HCT116 (cell line): ENCODE results near the gene ALK. TPM values are rescaled to one million over a fixed set of nuclear protein-coding genes. Genes with fewer than 3 reads are reported as not detected.

Experiments used
- ATAC-seq: fragments of 200-7000 bp; cut with Tn5 transposase; 2 replicates; pipeline ENCODE4 v1.9.1; 2020; ENCODE audit warnings: mild to moderate bottlenecking, moderate library complexity
- BruUV-seq: library from RNA; stranded (reverse); fragments of 400-500 nt; replicated peaks from 2 replicates; lab custom pipeline; 2021; lab: Mats Ljungman, UMichigan
- CTCF ChIA-PET: fragments of 300-600 bp; sonication (Branson Sonifier 250); formaldehyde crosslinking; loops from one replicate; lab custom pipeline; 2021; ENCODE audit warnings: antibody characterized with exemption; lab: Charles Lee
- POLR2A ChIA-PET: fragments of 300-600, 350-600 bp; sonication (Branson Sonifier 250); formaldehyde crosslinking; loops from one replicate; lab custom pipeline; 2021; ENCODE audit warnings: antibody characterized with exemption; lab: Charles Lee
- RAD21 ChIA-PET, 2 experiments: fragments of 300-600 bp; sonication (Branson Sonifier 250); formaldehyde crosslinking; loops; one replicate each; lab custom pipeline; 2023; ENCODE audit warnings: low total read pairs in 2 of 2; ENCODE audit not compliant: uncharacterized antibody in 2 of 2, unreplicated experiment in 2 of 2, low non-redundant PET in 1 of 2; lab: Charles Lee
- DNase-seq: peaks from one replicate; pipeline ENCODE4 v3.0.0-alpha.2; 2010; ENCODE audit warnings: low read depth, low spot score
- H2AFZ ChIP-seq: fragments of 200-600 bp; shearing (Covaris generic), sonication (generic); 2 replicates; pipeline ENCODE4 v1.6.1; 2017; ENCODE audit warnings: low read depth, mixed run types, mixed read lengths, antibody characterized with exemption, low read length; ENCODE audit not compliant: poor library complexity, severe bottlenecking
- H3K27ac ChIP-seq: 2 replicates; pipeline ENCODE4 v1.5.1; 2012; ENCODE audit warnings: low read depth, low read length
- H3K27me3 ChIP-seq: fragments of 200-600 bp; sonication (generic); 2 replicates; pipeline ENCODE4 v1.6.1; 2016; ENCODE audit warnings: mixed run types, low read length, mixed read lengths; ENCODE audit not compliant: insufficient read depth
- H3K36me3 ChIP-seq, 2 experiments: fragments of 200-500 bp in 1 of 2; fragments of 200-600 bp in 1 of 2; sonication (Bioruptor generic) in 1 of 2; sonication (generic) in 1 of 2; 2 replicates each; pipeline versions ENCODE4 v1.5.1 to v1.6.1; 2014 to 2016; ENCODE audit warnings: low read length in 2 of 2, inconsistent platforms in 1 of 2, mixed read lengths in 1 of 2, mixed run types in 1 of 2; ENCODE audit not compliant: insufficient read depth in 2 of 2, control insufficient read depth in 1 of 2
- H3K4me1 ChIP-seq, 2 experiments: fragments of 200-600 bp in 1 of 2; sonication (generic) in 1 of 2; 2 replicates each; pipeline versions ENCODE4 v1.5.1 to v1.6.1; 2012 to 2017; ENCODE audit warnings: low read length in 2 of 2, inconsistent platforms in 1 of 2, mild to moderate bottlenecking in 1 of 2, mixed read lengths in 1 of 2, mixed run types in 1 of 2, moderate library complexity in 1 of 2; ENCODE audit not compliant: insufficient read depth in 2 of 2, control insufficient read depth in 1 of 2
- H3K4me2 ChIP-seq: fragments of 200-600 bp; sonication (generic); 2 replicates; pipeline ENCODE4 v1.6.1; 2017; ENCODE audit warnings: mixed run types, low read length, mixed read lengths
- H3K4me3 ChIP-seq, 2 experiments: fragments of 200-600 bp in 1 of 2; sonication (generic) in 1 of 2; replicated peaks in 1 of 2; 2 replicates each; pipeline ENCODE4 v1.5.1; 2011 to 2016; ENCODE audit warnings: low read length in 2 of 2, control low read depth in 1 of 2, low read depth in 1 of 2, mild to moderate bottlenecking in 1 of 2, mixed read lengths in 1 of 2, mixed run types in 1 of 2
- H3K79me2 ChIP-seq: fragments of 200-600 bp; sonication (generic); 2 replicates; pipeline ENCODE4 v1.6.1; 2017; ENCODE audit warnings: mild to moderate bottlenecking, mixed run types, low read length, moderate library complexity, mixed read lengths; ENCODE audit not compliant: insufficient read depth
- H3K9ac ChIP-seq: fragments of 200-600 bp; sonication (generic); 2 replicates; pipeline ENCODE4 v1.6.1; 2016; ENCODE audit warnings: low read length, mixed read lengths
- H3K9me2 ChIP-seq: fragments of 200-600 bp; sonication (generic), shearing (Covaris generic); 2 replicates; pipeline ENCODE4 v1.6.1; 2017; ENCODE audit warnings: mixed run types, mild to moderate bottlenecking, moderate library complexity; ENCODE audit not compliant: insufficient read depth
- H3K9me3 ChIP-seq, 2 experiments: fragments of 200-500 bp in 1 of 2; fragments of 200-600 bp in 1 of 2; sonication (Bioruptor generic) in 1 of 2; sonication (generic) in 1 of 2; 2 replicates each; pipeline ENCODE4 v1.6.1; 2014 to 2017; ENCODE audit warnings: low read length in 2 of 2, mixed read lengths in 2 of 2, inconsistent platforms in 1 of 2, low read depth in 1 of 2, mild to moderate bottlenecking in 1 of 2, mixed run types in 1 of 2, moderate library complexity in 1 of 2; ENCODE audit not compliant: control insufficient read depth in 1 of 2, insufficient read depth in 1 of 2
- H4K20me1 ChIP-seq: fragments of 200-600 bp; sonication (generic), shearing (Covaris generic); 2 replicates; pipeline ENCODE4 v1.6.1; 2017; ENCODE audit warnings: mixed run types, mild to moderate bottlenecking, moderate library complexity; ENCODE audit not compliant: insufficient read depth
- CBX3 ChIP-seq: IDR thresholded peaks from 2 replicates; pipeline ENCODE4 v1.6.1; 2012; ENCODE audit warnings: low read depth
- ELF1 ChIP-seq: IDR thresholded peaks from 2 replicates; pipeline ENCODE4 v1.6.1; 2012; ENCODE audit warnings: low read depth, borderline replicate concordance
- POLR2A ChIP-seq: IDR thresholded peaks from 2 replicates; pipeline ENCODE4 v1.7.0; 2011; ENCODE audit warnings: borderline replicate concordance; ENCODE audit not compliant: insufficient read depth, insufficient read length; ENCODE audit errors: extremely low read depth
- SP1 ChIP-seq: IDR thresholded peaks from 2 replicates; pipeline ENCODE4 v1.6.1; 2012; ENCODE audit warnings: low read depth
- SRF ChIP-seq: IDR thresholded peaks from 2 replicates; pipeline ENCODE4 v1.6.1; 2012; ENCODE audit warnings: low read depth
- YY1 ChIP-seq: IDR thresholded peaks from 2 replicates; pipeline ENCODE4 v1.6.1; 2011; ENCODE audit warnings: low read length, low read depth, moderate library complexity, mild to moderate bottlenecking; ENCODE audit not compliant: insufficient replicate concordance; ENCODE audit errors: extremely low read depth
- intact Hi-C: fragments of 100-400 bp; cut with micrococcal nuclease; formaldehyde crosslinking; loops from 2 replicates; pipeline ENCODE4 v1.10.0; 2022
- total RNA-seq: library from RNA; stranded (reverse); gene quantifications from one replicate; pipeline ENCODE4 v1.2.1, GENCODE V29; 2021; ENCODE audit not compliant: unreplicated experiment
- TF ChIP-seq, protein P1 (sequence below): IDR thresholded peaks from 2 replicates; pipeline ENCODE4 v1.6.1; 2011; ENCODE audit warnings: mild to moderate bottlenecking, low read length, moderate library complexity; ENCODE audit not compliant: insufficient replicate concordance; ENCODE audit errors: extremely low read depth
- TF ChIP-seq, protein P2 (sequence below), 3 experiments: fragments of 200-600 bp in 1 of 3; sonication (generic) in 1 of 3; IDR thresholded peaks in 2 of 3; conservative IDR thresholded peaks in 1 of 3; 2 replicates each; pipeline ENCODE4 v1.5.1; 2012 to 2017; ENCODE audit warnings: low read depth in 2 of 3, low read length in 2 of 3, antibody characterized with exemption in 1 of 3, borderline replicate concordance in 1 of 3, control low read depth in 1 of 3, mild to moderate bottlenecking in 1 of 3, mixed read lengths in 1 of 3, mixed run types in 1 of 3, moderate library complexity in 1 of 3; ENCODE audit not compliant: insufficient read depth in 1 of 3
- TF ChIP-seq, protein P3 (sequence below): IDR thresholded peaks from 2 replicates; pipeline ENCODE4 v1.6.1; 2012

ALK gene
- total RNA-seq, 1 experiment from 2014 or later, result not detected

DNA sequence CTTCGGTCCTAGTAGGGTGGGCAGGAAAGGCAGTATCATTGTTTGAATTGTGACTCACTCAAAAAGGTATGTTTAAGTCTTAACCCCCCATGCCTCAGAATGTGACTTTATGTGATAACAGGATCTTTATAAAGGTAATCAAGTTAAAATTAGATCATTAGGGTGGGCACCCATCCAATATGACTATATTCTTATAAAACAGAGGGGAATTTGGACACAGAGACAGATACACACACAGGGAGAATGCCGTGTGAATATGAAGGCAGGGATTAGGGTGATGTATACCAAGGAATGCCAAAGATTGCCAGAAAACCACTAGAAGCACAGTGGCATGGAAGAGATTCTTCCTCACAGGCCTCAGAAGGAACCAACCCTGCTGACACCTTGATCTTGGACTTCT is 524.3 kb downstream of the ALK start:
- intact Hi-C loops, result no loop called here
- H3K4me1 ChIP-seq, result no peaks in the 10 kb centered on the region
- H3K27me3 ChIP-seq, result peaks cover 64% of the 10 kb centered on the region
- TF ChIP-seq, protein P1, sequence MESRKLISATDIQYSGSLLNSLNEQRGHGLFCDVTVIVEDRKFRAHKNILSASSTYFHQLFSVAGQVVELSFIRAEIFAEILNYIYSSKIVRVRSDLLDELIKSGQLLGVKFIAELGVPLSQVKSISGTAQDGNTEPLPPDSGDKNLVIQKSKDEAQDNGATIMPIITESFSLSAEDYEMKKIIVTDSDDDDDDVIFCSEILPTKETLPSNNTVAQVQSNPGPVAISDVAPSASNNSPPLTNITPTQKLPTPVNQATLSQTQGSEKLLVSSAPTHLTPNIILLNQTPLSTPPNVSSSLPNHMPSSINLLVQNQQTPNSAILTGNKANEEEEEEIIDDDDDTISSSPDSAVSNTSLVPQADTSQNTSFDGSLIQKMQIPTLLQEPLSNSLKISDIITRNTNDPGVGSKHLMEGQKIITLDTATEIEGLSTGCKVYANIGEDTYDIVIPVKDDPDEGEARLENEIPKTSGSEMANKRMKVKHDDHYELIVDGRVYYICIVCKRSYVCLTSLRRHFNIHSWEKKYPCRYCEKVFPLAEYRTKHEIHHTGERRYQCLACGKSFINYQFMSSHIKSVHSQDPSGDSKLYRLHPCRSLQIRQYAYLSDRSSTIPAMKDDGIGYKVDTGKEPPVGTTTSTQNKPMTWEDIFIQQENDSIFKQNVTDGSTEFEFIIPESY, result no peak
- TF ChIP-seq SRF, result no peak
- DNase-seq (no peak), ATAC-seq (no peak)
- H3K9me2 ChIP-seq, result no peaks in the 10 kb centered on the region
- no TSS peak for BruUV-seq
- H3K27ac ChIP-seq, result no peak overlapping the region
- CTCF ChIA-PET, result no interaction called here
- H3K36me3 ChIP-seq, result no peaks in the 10 kb centered on the region
- POLR2A ChIA-PET, result no interaction called here
- H3K4me3 ChIP-seq, result no peak overlapping the region
- H3K9ac ChIP-seq, result no peak overlapping the region
- no peaks in the 10 kb centered on the region for H4K20me1 ChIP-seq
- H3K4me2 ChIP-seq, result no peak overlapping the region
- no peak overlapping the region for H2AFZ ChIP-seq
- no peaks in the 10 kb centered on the region for H3K9me3 ChIP-seq
- RAD21 ChIA-PET, result no interaction called here
- no peaks in the 10 kb centered on the region for H3K79me2 ChIP-seq

DNA sequence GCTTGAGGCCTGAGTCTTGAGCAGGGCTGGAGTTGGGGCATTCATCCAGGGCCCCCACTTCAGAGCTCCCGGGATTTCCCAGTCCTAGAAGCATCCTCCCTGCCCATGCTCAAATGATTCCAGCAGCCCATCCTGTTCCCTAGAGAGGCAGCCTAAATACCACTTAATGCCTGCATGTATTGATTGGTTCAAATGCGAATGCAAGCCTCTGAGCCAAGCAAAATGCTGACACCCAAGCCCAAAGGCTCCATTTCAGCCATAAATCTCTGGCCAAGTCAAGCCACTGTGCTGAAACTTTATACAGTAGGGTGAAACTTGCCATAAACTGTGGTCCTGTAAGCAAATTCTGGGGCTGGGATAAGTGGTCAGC is 526.4 kb downstream of the ALK start:
- ChIA-PET POLR2A (no interaction called here), RAD21 (no interaction called here), CTCF (no interaction called here)
- Histone ChIP-seq H3K27ac (no peak overlapping the region), H3K27me3 (peaks cover 56% of the 10 kb centered on the region), H2AFZ (no peak overlapping the region), H3K9me2 (no peaks in the 10 kb centered on the region), H3K4me2 (no peak overlapping the region), H4K20me1 (no peaks in the 10 kb centered on the region), H3K4me3 (no peak overlapping the region), H3K79me2 (no peaks in the 10 kb centered on the region), H3K4me1 (no peaks in the 10 kb centered on the region), H3K9ac (no peak overlapping the region), H3K9me3 (no peaks in the 10 kb centered on the region), H3K36me3 (no peaks in the 10 kb centered on the region)
- BruUV-seq, result no TSS peak
- intact Hi-C loops, result no loop called here
- no peak for ATAC-seq
- DNase-seq, result no peak
- TF ChIP-seq, protein P2, sequence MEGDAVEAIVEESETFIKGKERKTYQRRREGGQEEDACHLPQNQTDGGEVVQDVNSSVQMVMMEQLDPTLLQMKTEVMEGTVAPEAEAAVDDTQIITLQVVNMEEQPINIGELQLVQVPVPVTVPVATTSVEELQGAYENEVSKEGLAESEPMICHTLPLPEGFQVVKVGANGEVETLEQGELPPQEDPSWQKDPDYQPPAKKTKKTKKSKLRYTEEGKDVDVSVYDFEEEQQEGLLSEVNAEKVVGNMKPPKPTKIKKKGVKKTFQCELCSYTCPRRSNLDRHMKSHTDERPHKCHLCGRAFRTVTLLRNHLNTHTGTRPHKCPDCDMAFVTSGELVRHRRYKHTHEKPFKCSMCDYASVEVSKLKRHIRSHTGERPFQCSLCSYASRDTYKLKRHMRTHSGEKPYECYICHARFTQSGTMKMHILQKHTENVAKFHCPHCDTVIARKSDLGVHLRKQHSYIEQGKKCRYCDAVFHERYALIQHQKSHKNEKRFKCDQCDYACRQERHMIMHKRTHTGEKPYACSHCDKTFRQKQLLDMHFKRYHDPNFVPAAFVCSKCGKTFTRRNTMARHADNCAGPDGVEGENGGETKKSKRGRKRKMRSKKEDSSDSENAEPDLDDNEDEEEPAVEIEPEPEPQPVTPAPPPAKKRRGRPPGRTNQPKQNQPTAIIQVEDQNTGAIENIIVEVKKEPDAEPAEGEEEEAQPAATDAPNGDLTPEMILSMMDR (IDR thresholded peaks at IDR 0.05 in 2 of 3, conservative IDR thresholded peaks at IDR 0.05 in 1 of 3; ENCODE audit: borderline replicate concordance in 1 of 3, insufficient read depth in 1 of 3, low read depth in 2 of 3, low read length in 2 of 3), result no peak
- TF ChIP-seq YY1, result no peak
- TF ChIP-seq ELF1, result no peak
- no peak for TF ChIP-seq SP1
- TF ChIP-seq, protein P3, sequence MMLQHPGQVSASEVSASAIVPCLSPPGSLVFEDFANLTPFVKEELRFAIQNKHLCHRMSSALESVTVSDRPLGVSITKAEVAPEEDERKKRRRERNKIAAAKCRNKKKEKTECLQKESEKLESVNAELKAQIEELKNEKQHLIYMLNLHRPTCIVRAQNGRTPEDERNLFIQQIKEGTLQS, result no peak
- TF ChIP-seq CBX3, result no peak
- no peak for TF ChIP-seq POLR2A
- TF ChIP-seq, protein P1, result no peak
